HEK293 (cell line): ENCODE measurements around the gene ZNF747.

ENCODE experiments used
- CTCF ChIA-PET: fragments of 350-600 bp; formaldehyde crosslinking; extraction: SDS; loops from one replicate; lab custom pipeline; 2021; ENCODE audit warnings: antibody characterized with exemption; lab: Yijun Ruan, JAX
- POLR2A ChIA-PET: fragments of 300-600 bp; formaldehyde crosslinking; extraction: SDS; loops from one replicate; lab custom pipeline; 2020; ENCODE audit warnings: antibody characterized with exemption, inconsistent platforms; lab: Yijun Ruan, JAX
- H3K27ac ChIP-seq: fragments of 200-500 bp; sonication (Bioruptor generic); 2 replicates; pipeline ENCODE4 v1.5.1; 2014; ENCODE audit warnings: low read depth, low read length, control low read depth, inconsistent platforms; ENCODE audit errors: extremely low read depth
- H3K36me3 ChIP-seq, 2 experiments: fragments of 200-500 bp in 1 of 2; sonication (Bioruptor generic) in 1 of 2; 1 replicate in 1 of 2; 2 replicates in 1 of 2; pipeline ENCODE4 v1.5.1; 2014 to 2017; ENCODE audit warnings: inconsistent platforms in 2 of 2, low read length in 2 of 2; ENCODE audit not compliant: control insufficient read depth in 2 of 2, insufficient read depth in 1 of 2
- H3K4me1 ChIP-seq: fragments of 200-500 bp; sonication (Bioruptor generic); 2 replicates; pipeline ENCODE4 v1.5.1; 2014; ENCODE audit warnings: mild to moderate bottlenecking, low read length, inconsistent platforms; ENCODE audit not compliant: control insufficient read depth, insufficient read depth
- H3K4me3 ChIP-seq: 2 replicates; pipeline ENCODE4 v1.5.1; 2011; ENCODE audit warnings: low read depth, mild to moderate bottlenecking, control low read depth, low read length, moderate library complexity
- H3K9me3 ChIP-seq: fragments of 200-500 bp; sonication (Bioruptor generic); 2 replicates; pipeline ENCODE4 v1.5.1; 2014; ENCODE audit warnings: low read depth, low read length, inconsistent platforms; ENCODE audit not compliant: control insufficient read depth, insufficient read depth
- EGR2 ChIP-seq: fragments of 450-650 bp; formaldehyde crosslinking; IDR thresholded peaks from 2 replicates; pipeline ENCODE4 v1.5.1; 2016; ENCODE audit warnings: low read depth, missing biosample characterization, missing genetic modification characterization
- KLF7 ChIP-seq: fragments of 450-650 bp; formaldehyde crosslinking; IDR thresholded peaks from 2 replicates; pipeline ENCODE4 v1.5.1; 2016; ENCODE audit warnings: missing biosample characterization, missing genetic modification characterization, borderline replicate concordance
- OVOL3 ChIP-seq: fragments of 450-650 bp; formaldehyde crosslinking; IDR thresholded peaks from 2 replicates; pipeline ENCODE4 v1.5.1; 2016; ENCODE audit warnings: missing biosample characterization, missing genetic modification characterization
- PRDM1 ChIP-seq: fragments of 450-650 bp; formaldehyde crosslinking; IDR thresholded peaks from 2 replicates; pipeline ENCODE4; 2016; ENCODE audit warnings: missing biosample characterization, missing genetic modification characterization
- WT1 ChIP-seq: fragments of 450-650 bp; formaldehyde crosslinking; IDR thresholded peaks from 2 replicates; pipeline ENCODE4 v1.5.1; 2016; ENCODE audit warnings: missing biosample characterization, missing genetic modification characterization
- YY1 ChIP-seq: fragments of 450-650 bp; formaldehyde crosslinking; IDR thresholded peaks from 2 replicates; pipeline ENCODE4 v1.5.1; 2018; ENCODE audit warnings: missing biosample characterization, missing genetic modification characterization
- ZBTB17 ChIP-seq: fragments of 450-650 bp; formaldehyde crosslinking; IDR thresholded peaks from 2 replicates; pipeline ENCODE4 v1.5.1; 2016; ENCODE audit warnings: missing biosample characterization, missing genetic modification characterization
- ZFHX2 ChIP-seq: fragments of 450-650 bp; formaldehyde crosslinking; conservative IDR thresholded peaks from 2 replicates; pipeline ENCODE4 v1.5.1; 2016; ENCODE audit warnings: missing biosample characterization, missing genetic modification characterization
- ZFP3 ChIP-seq: fragments of 450-650 bp; formaldehyde crosslinking; IDR thresholded peaks from 2 replicates; pipeline ENCODE4 v1.5.1; 2016; ENCODE audit warnings: low read depth, missing biosample characterization, missing genetic modification characterization
- ZNF324 ChIP-seq: fragments of 450-650 bp; formaldehyde crosslinking; IDR thresholded peaks from 2 replicates; pipeline ENCODE4 v1.5.1; 2016; ENCODE audit warnings: missing biosample characterization, missing genetic modification characterization
- ZNF366 ChIP-seq: fragments of 450-650 bp; formaldehyde crosslinking; conservative IDR thresholded peaks from 2 replicates; pipeline ENCODE4 v1.5.1; 2016; ENCODE audit warnings: missing biosample characterization, missing genetic modification characterization
- ZNF391 ChIP-seq: fragments of 450-650 bp; formaldehyde crosslinking; IDR thresholded peaks from 2 replicates; pipeline ENCODE4 v1.5.1; 2016; ENCODE audit warnings: low read depth, missing biosample characterization, missing genetic modification characterization, borderline replicate concordance
- ZNF558 ChIP-seq: fragments of 450-650 bp; formaldehyde crosslinking; IDR thresholded peaks from 2 replicates; pipeline ENCODE4 v1.5.1; 2016; ENCODE audit warnings: missing biosample characterization, missing genetic modification characterization
- ZNF677 ChIP-seq: fragments of 450-650 bp; IDR thresholded peaks from 2 replicates; pipeline ENCODE4 v1.5.0; 2018; ENCODE audit warnings: missing biosample characterization, mild to moderate bottlenecking, missing genetic modification characterization, moderate library complexity
- ZSCAN30 ChIP-seq: fragments of 450-650 bp; IDR thresholded peaks from 2 replicates; pipeline ENCODE4 v1.5.1; 2018; ENCODE audit warnings: missing biosample characterization, mild to moderate bottlenecking, missing genetic modification characterization, moderate library complexity
- TF ChIP-seq, protein P1 (sequence below): fragments of 450-650 bp; formaldehyde crosslinking; IDR thresholded peaks from 2 replicates; pipeline ENCODE4 v1.5.1; 2017; ENCODE audit warnings: missing biosample characterization, missing genetic modification characterization
- TF ChIP-seq, protein P2 (sequence below): fragments of 450-650 bp; formaldehyde crosslinking; IDR thresholded peaks from 2 replicates; pipeline ENCODE4; 2016; ENCODE audit warnings: missing biosample characterization, missing genetic modification characterization
- TF ChIP-seq, protein P3 (sequence below): fragments of 450-650 bp; formaldehyde crosslinking; IDR thresholded peaks from 2 replicates; pipeline ENCODE4 v1.5.1; 2016; ENCODE audit warnings: missing biosample characterization, missing genetic modification characterization
- TF ChIP-seq, protein P4 (sequence below): fragments of 450-650 bp; formaldehyde crosslinking; IDR thresholded peaks from 2 replicates; pipeline ENCODE4 v1.5.1; 2016; ENCODE audit warnings: missing biosample characterization, missing genetic modification characterization
- TF ChIP-seq, protein P5 (sequence below): fragments of 450-650 bp; formaldehyde crosslinking; IDR thresholded peaks from 2 replicates; pipeline ENCODE4 v1.5.1; 2016; ENCODE audit warnings: missing biosample characterization, missing genetic modification characterization
- TF ChIP-seq, protein P6 (sequence below): fragments of 450-650 bp; formaldehyde crosslinking; IDR thresholded peaks from 2 replicates; pipeline ENCODE4 v1.5.1; 2016; ENCODE audit warnings: missing biosample characterization, missing genetic modification characterization
- TF ChIP-seq, protein P7 (sequence below): fragments of 450-650 bp; formaldehyde crosslinking; IDR thresholded peaks from 2 replicates; pipeline ENCODE4 v1.5.1; 2016; ENCODE audit warnings: missing biosample characterization, missing genetic modification characterization

ZNF747 gene

DNA sequence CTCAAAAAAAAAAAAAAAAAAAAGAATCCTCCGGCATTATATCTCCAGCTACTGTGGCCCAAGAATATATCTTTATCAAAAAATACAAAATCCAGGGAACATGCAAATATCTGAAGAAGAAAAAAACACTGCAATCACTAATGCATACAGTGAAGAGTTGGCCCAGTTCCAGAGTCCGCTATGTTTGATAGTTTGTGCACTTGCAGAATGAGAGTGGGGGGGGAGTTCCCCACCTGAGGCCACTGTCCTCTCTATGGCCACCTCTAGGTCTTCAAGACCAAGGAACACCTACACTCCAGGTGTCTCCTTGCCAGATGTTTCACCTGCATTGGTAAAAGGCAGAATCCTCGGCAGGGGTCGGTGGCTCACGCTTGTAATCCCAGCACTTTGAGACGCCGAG lies 46.8 kb upstream of the ZNF747 start:
- ChIA-PET POLR2A (interaction anchor here (0.6 kb wide), 3 partner anchors 52 to 197 kb away, joined by 3 to 7 read pairs (median 4); no protein-coding TSS in a partner anchor), CTCF (no interaction called here)
- Histone ChIP-seq H3K4me1 (no peaks in the 10 kb centered on the region), H3K4me3 (no peak overlapping the region), H3K27ac (no peak overlapping the region), H3K9me3 (no peaks in the 10 kb centered on the region), H3K36me3 (peaks cover 4 to 32% of the 10 kb centered on the region in 2 experiments; a peak in 2 of 3 replicates)
- TF ChIP-seq ZNF677 (tag by site-specific recombination) (no peak), ZNF558 (tag by site-specific recombination) (no peak), ZSCAN30 (0 out of 2 replicates have a peak, but pooled peaks have one; percentile 55), WT1 (tag by site-specific recombination) (no peak), ZNF324 (no peak), YY1 (tag by site-specific recombination) (no peak)
- TF ChIP-seq, protein P1, sequence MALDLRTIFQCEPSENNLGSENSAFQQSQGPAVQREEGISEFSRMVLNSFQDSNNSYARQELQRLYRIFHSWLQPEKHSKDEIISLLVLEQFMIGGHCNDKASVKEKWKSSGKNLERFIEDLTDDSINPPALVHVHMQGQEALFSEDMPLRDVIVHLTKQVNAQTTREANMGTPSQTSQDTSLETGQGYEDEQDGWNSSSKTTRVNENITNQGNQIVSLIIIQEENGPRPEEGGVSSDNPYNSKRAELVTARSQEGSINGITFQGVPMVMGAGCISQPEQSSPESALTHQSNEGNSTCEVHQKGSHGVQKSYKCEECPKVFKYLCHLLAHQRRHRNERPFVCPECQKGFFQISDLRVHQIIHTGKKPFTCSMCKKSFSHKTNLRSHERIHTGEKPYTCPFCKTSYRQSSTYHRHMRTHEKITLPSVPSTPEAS (tag by site-specific recombination) = no peak
- TF ChIP-seq, protein P2, sequence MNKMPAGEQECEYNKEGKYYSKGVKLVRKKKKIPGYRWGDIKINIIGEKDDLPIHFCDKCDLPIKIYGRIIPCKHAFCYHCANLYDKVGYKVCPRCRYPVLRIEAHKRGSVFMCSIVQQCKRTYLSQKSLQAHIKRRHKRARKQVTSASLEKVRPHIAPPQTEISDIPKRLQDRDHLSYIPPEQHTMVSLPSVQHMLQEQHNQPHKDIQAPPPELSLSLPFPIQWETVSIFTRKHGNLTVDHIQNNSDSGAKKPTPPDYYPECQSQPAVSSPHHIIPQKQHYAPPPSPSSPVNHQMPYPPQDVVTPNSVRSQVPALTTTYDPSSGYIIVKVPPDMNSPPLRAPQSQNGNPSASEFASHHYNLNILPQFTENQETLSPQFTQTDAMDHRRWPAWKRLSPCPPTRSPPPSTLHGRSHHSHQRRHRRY (tag by site-specific recombination) = no peak

DNA sequence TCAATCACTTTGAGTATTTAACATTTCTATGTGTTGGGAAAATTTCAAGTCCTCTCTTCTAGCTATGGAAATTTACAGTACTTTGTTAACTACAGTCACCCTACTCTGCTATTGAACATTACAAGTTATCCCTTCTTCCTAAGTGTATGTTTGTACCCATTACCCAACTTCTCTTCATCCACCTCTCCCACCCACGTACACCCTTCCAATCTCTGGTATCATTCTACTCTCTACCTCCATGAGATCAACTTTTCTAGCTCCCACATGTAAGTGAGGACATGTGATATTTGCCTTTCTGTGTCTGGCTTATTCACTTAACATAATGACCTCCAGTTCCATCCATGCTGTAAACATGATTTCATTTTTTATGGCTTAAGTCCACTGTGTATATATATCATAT lies 40.0 kb upstream of the ZNF747 start:
- Histone ChIP-seq H3K27ac (no peak overlapping the region), H3K4me1 (peaks cover 5% of the 10 kb centered on the region; the same call in 1 of the 2 replicates), H3K36me3 (peaks cover 4 to 11% of the 10 kb centered on the region in 2 experiments; a peak in 2 of 3 replicates), H3K4me3 (no peak overlapping the region), H3K9me3 (no peaks in the 10 kb centered on the region)
- TF ChIP-seq, protein P3, sequence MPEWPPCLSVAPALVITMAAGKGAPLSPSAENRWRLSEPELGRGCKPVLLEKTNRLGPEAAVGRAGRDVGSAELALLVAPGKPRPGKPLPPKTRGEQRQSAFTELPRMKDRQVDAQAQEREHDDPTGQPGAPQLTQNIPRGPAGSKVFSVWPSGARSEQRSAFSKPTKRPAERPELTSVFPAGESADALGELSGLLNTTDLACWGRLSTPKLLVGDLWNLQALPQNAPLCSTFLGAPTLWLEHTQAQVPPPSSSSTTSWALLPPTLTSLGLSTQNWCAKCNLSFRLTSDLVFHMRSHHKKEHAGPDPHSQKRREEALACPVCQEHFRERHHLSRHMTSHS (tag by site-specific recombination) = no peak
- TF ChIP-seq, protein P4, sequence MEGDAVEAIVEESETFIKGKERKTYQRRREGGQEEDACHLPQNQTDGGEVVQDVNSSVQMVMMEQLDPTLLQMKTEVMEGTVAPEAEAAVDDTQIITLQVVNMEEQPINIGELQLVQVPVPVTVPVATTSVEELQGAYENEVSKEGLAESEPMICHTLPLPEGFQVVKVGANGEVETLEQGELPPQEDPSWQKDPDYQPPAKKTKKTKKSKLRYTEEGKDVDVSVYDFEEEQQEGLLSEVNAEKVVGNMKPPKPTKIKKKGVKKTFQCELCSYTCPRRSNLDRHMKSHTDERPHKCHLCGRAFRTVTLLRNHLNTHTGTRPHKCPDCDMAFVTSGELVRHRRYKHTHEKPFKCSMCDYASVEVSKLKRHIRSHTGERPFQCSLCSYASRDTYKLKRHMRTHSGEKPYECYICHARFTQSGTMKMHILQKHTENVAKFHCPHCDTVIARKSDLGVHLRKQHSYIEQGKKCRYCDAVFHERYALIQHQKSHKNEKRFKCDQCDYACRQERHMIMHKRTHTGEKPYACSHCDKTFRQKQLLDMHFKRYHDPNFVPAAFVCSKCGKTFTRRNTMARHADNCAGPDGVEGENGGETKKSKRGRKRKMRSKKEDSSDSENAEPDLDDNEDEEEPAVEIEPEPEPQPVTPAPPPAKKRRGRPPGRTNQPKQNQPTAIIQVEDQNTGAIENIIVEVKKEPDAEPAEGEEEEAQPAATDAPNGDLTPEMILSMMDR = no peak
- no peak for TF ChIP-seq KLF7
- peak; percentile 87 for TF ChIP-seq EGR2 (tag by site-specific recombination)
- TF ChIP-seq ZBTB17 (tag by site-specific recombination) = peak; percentile 77
- TF ChIP-seq, protein P5, sequence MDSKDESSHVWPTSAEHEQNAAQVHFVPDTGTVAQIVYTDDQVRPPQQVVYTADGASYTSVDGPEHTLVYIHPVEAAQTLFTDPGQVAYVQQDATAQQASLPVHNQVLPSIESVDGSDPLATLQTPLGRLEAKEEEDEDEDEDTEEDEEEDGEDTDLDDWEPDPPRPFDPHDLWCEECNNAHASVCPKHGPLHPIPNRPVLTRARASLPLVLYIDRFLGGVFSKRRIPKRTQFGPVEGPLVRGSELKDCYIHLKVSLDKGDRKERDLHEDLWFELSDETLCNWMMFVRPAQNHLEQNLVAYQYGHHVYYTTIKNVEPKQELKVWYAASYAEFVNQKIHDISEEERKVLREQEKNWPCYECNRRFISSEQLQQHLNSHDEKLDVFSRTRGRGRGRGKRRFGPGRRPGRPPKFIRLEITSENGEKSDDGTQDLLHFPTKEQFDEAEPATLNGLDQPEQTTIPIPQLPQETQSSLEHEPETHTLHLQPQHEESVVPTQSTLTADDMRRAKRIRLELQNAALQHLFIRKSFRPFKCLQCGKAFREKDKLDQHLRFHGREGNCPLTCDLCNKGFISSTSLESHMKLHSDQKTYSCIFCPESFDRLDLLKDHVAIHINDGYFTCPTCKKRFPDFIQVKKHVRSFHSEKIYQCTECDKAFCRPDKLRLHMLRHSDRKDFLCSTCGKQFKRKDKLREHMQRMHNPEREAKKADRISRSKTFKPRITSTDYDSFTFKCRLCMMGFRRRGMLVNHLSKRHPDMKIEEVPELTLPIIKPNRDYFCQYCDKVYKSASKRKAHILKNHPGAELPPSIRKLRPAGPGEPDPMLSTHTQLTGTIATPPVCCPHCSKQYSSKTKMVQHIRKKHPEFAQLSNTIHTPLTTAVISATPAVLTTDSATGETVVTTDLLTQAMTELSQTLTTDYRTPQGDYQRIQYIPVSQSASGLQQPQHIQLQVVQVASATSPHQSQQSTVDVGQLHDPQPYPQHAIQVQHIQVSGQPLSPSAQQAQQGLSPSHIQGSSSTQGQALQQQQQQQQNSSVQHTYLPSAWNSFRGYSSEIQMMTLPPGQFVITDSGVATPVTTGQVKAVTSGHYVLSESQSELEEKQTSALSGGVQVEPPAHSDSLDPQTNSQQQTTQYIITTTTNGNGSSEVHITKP = peak; percentile 50; the same call in 1 of the 2 replicates
- TF ChIP-seq OVOL3 (tag by site-specific recombination) = no peak
- 0 out of 2 replicates have a peak, but pooled peaks have one; percentile 17 for TF ChIP-seq PRDM1 (tag by site-specific recombination)
- TF ChIP-seq, protein P6, sequence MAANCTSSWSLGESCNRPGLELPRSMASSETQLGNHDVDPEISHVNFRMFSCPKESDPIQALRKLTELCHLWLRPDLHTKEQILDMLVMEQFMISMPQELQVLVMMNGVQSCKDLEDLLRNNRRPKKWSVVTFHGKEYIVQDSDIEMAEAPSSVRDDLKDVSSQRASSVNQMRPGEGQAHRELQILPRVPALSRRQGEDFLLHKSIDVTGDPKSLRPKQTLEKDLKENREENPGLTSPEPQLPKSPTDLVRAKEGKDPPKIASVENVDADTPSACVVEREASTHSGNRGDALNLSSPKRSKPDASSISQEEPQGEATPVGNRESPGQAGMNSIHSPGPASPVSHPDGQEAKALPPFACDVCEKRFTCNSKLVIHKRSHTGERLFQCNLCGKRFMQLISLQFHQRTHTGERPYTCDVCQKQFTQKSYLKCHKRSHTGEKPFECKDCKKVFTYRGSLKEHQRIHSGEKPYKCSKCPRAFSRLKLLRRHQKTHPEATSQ (tag by site-specific recombination) = no peak
- peak; percentile 84 for TF ChIP-seq ZFHX2 (tag by site-specific recombination)
- peak; percentile 85 for TF ChIP-seq ZFP3
- no peak for TF ChIP-seq ZNF391 (tag by site-specific recombination)
- peak; percentile 76 for TF ChIP-seq ZNF366
- TF ChIP-seq, protein P7, sequence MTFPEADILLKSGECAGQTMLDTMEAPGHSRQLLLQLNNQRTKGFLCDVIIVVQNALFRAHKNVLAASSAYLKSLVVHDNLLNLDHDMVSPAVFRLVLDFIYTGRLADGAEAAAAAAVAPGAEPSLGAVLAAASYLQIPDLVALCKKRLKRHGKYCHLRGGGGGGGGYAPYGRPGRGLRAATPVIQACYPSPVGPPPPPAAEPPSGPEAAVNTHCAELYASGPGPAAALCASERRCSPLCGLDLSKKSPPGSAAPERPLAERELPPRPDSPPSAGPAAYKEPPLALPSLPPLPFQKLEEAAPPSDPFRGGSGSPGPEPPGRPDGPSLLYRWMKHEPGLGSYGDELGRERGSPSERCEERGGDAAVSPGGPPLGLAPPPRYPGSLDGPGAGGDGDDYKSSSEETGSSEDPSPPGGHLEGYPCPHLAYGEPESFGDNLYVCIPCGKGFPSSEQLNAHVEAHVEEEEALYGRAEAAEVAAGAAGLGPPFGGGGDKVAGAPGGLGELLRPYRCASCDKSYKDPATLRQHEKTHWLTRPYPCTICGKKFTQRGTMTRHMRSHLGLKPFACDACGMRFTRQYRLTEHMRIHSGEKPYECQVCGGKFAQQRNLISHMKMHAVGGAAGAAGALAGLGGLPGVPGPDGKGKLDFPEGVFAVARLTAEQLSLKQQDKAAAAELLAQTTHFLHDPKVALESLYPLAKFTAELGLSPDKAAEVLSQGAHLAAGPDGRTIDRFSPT = no peak
- ChIA-PET CTCF (interaction anchor here (0.7 to 1.1 kb wide), 3 partner anchors 40 to 145 kb away, joined by 3 read pairs; partner anchors contain the start of gene DCTPP1), POLR2A (interaction anchor here (0.6 kb wide), 1 partner anchor 469 kb away, joined by 3 read pairs; no protein-coding TSS in a partner anchor)
